T47D (cell line): ENCODE results near the gene GSE1.

Experiments
- DNase-seq, 2 experiments: peaks; one replicate each; pipeline versions ENCODE4 v3.0.0 to v3.0.0-alpha.2; 2011 to 2012; ENCODE audit warnings: low read depth in 1 of 2, low spot score in 1 of 2
- JUND ChIP-seq: IDR thresholded peaks from 2 replicates; pipeline ENCODE4 v1.6.1; 2012; ENCODE audit warnings: low read depth
- in situ Hi-C: cut with HindIII; loops from 2 replicates; pipeline ENCODE4 v1.10.0; 2016; ENCODE audit warnings: low sequenced_read_pairs, low pct_unique_long_range_greater_than_20kb

Gene GSE1

GRCh38 chr16:85676466-85676865 is 63.3 kb downstream of the GSE1 start:
- no peak for TF ChIP-seq JUND
- in situ Hi-C loops: no loop called here
- no peak for DNase-seq

- DNase-seq: no peak
- in situ Hi-C loops: no loop called here
These were observed 64.4 kb downstream of the GSE1 start for GRCh38 chr16:85677383-85677967.

DNA sequence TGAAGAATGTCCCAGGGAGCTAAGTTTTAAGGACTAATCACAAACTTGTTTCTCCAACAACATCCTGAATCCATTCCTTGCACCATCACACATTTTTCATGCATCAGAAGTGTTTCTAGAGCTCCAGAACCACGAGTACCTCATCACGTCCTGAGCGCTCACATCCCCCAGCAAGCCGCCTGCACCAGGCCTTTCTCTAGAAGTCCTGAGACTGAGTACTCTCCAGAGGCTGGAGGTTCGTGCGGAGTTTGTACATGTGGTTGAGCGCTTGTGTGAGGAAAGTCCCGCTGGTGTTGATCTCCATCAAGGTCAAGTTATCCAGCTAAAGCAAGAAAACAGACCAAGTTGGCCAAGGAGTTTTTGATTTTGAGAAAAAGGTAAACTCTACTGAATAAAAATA is 64.9 kb downstream of the GSE1 start:
- no peak for TF ChIP-seq JUND
- DNase-seq: no peak
- in situ Hi-C loops: no loop called here

More at GRCh38 chr16:85677383-85677967, 64.4 kb downstream of the GSE1 start:
- no peak for TF ChIP-seq JUND

DNA sequence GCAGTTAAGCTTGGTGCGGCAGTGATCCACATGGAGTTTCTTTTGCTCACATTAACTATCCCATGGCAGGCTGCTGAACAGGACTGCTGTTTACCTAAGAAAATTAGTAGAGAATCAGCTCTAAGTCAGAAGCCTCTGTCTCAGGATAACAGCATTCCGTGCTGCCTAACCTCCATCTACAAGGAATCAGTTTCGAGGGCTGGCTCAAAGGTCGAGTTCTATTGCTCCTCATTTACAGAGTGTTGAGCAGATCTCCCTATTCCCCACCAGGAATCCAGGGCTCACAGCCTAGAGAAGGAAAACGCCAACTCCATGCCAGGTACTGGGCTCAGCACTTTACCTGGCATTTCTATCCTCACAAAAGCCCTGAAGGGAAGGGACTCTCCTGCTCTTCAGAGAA is 65.7 kb downstream of the GSE1 start:
- DNase-seq: no peak
- in situ Hi-C loops: no loop called here
- no peak for TF ChIP-seq JUND

DNA sequence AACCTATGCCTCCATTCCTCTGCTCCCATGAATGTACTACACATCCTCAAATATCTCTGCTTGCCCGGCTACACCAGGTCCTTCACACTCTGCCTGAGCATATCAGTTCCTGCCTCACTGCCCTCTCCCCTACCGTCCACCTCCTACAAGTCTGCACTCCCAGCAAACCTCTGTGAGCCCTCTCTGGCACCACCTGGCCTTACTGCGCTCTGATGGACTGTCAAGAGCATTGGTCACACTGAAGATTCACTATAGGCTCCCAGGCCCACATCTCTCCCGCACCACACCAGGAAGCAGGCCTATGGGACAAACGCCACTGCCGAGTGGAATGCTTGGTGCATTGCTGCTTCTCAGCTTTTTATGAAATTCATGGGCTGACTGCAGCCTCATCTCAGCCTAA is 66.7 kb downstream of the GSE1 start:
- no peak for TF ChIP-seq JUND
- DNase-seq: no peak
- in situ Hi-C loops: no loop called here

DNA sequence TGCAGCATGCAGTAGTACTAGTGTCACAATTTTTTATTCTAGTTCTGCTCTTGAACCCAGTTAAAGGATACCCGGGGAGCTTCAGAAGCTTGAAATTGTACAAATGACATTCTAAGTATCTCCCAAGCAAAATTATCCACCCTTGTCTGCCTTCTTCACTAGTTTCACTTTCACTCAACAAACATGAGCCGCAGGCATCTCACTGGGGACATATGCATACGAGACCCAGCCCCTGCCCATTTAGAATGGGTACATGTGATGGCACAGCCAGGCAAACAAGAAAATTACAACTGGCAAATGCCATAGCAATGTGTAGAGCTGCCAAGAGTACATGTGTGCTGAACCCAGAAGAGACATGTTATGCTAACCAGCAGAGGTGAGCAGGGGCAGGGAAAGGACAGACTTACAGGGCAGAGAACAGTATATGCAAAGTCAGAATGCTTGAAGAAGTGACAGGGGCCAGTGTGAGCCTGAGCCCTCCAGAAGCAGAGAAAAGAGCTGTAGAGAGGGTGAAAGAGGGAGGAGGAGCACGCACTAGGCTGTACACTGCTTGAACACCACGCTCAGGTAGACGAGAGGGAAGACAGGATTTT is 67.3 kb downstream of the GSE1 start:
- TF ChIP-seq JUND: no peak
- DNase-seq: no peak
- in situ Hi-C loops: no loop called here

GRCh38 chr16:85681255-85681654 is 68.1 kb downstream of the GSE1 start:
- no peak for TF ChIP-seq JUND
- DNase-seq: peak in 1 of 2 experiments; percentile 90
- in situ Hi-C loops: no loop called here

- DNase-seq: no peak
- in situ Hi-C loops: no loop called here
- no peak for TF ChIP-seq JUND
These were observed 69.4 kb downstream of the GSE1 start for GRCh38 chr16:85682516-85682915.

- peak in 1 of 2 experiments; percentile 60 for DNase-seq
- in situ Hi-C loops: no loop called here
- TF ChIP-seq JUND: no peak
These were observed 70.2 kb downstream of the GSE1 start for GRCh38 chr16:85683363-85683762.

GRCh38 chr16:85685251-85685650 is 72.1 kb downstream of the GSE1 start:
- in situ Hi-C loops: no loop called here
- no peak for TF ChIP-seq JUND
- DNase-seq: no peak

- no peak for DNase-seq
- TF ChIP-seq JUND: no peak
- in situ Hi-C loops: no loop called here
These were observed 73.9 kb downstream of the GSE1 start for GRCh38 chr16:85686912-85687591.

DNA sequence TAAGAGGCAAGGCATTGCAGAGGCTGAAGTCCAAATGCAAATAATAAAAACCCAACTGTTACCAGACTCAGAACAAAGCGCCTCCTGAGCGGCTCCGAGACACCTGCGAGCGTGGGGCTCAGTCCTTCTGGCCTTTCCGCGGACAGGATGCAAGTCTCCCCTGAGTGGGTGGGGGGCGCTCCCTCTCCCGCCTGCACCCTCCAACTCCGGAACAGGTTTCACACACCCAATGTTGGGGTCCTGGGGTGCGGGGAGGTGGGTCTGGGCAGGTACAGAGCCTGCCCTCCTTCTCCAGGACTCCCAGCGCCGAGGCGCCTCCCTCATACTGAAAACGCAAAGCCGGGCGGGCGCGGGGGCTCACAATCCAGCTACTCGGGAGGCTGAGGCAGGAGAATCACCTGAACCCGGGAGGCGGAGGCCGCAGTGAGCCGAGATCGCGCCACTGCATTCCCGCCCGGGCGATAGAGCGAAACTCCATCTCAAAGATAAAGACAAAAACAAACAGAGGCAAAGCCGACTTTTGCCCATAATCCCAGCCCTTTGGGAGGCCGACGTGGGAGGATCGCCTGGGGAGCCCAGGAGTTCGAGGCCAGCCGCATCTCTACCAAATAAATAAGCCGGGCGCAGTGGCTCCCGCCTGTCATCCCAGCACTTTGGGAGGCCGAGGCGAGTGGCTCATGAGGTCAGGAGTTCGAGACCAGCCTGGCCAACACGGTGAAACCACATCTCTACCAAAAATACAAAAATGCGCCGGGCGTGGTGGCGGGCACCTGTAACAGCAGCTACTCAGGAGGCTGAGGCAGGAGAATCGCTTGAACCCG is 74.7 kb downstream of the GSE1 start:
- DNase-seq: no peak
- no peak for TF ChIP-seq JUND
- in situ Hi-C loops: no loop called here

GRCh38 chr16:85688586-85689284 is 75.6 kb downstream of the GSE1 start, which contains the start of gene GINS2:
TSS of gene GINS2 (minus strand) at chr16:85688954. CDS start at chr16:85688898, 56 bp downstream.
- no peak for TF ChIP-seq JUND
- peak; percentile 99 to 100 for DNase-seq
- in situ Hi-C loops: no loop called here
